Pancreas (tissue), 10 donors: Measurements from ENCODE around the gene SSH3. TPM values are rescaled to one million over a fixed set of nuclear protein-coding genes. Genes with fewer than 3 reads are reported as not detected.

Experiments used
- ATAC-seq, 4 donors: fragments of 200-7000 bp; cut with Tn5 transposase; one replicate each; pipeline versions ENCODE4 v1.8.0 to v1.9.1; 2020; ENCODE audit warnings: mild to moderate bottlenecking in 4 of 4, moderate library complexity in 4 of 4
- DNase-seq, 6 donors: peaks; one replicate each; pipeline ENCODE4 v3.0.0-alpha.2; 2020
- FAIRE-seq: peaks from 2 replicates; lab custom pipeline; 2012; peaks lifted over from hg19 to GRCh38; lab: Jason Lieb, UNC
- H3K27ac ChIP-seq, 4 donors: fragments of 200-600 bp; sonication (generic); 1 replicate in 3 of 4; 2 replicates in 1 of 4; pipeline versions ENCODE4 v1.5.0 to v1.8.0; 2020
- H3K27me3 ChIP-seq, 4 donors: fragments of 200-600 bp; one replicate each; pipeline ENCODE4 v1.8.0; 2021
- H3K36me3 ChIP-seq, 3 donors: fragments of 200-600 bp; sonication (generic) in 1 of 3; one replicate each; pipeline versions ENCODE4 v1.5.0 to v1.8.0; 2020 to 2021
- H3K4me1 ChIP-seq, 3 donors: fragments of 200-600 bp; one replicate each; pipeline ENCODE4 v1.8.0; 2021
- H3K4me3 ChIP-seq, 4 donors: fragments of 200-600 bp; sonication (generic) in 2 of 4; one replicate each; pipeline versions ENCODE4 v1.5.0 to v1.8.0; 2020 to 2021
- H3K9me3 ChIP-seq, 4 donors: fragments of 200-600 bp; one replicate each; pipeline ENCODE4 v1.8.0; 2021
- WGBS, 2 donors: extraction: QIAGEN DNeasy Blood & Tissue Kit; methylation state at CpG; one replicate each; pipeline ENCODE4 v1.1.7; 2013; 5-methylcytosine and 5-hydroxymethylcytosine counted together
- intact Hi-C, 3 donors: fragments of 100-400 bp; cut with DNase I; formaldehyde crosslinking; loops; one replicate each; pipeline versions ENCODE4 v1.11.1 to v1.14.2; 2022
- polyA plus RNA-seq, 2 donors: library from polyadenylated mRNA; stranded (reverse); fragments of 200-250 nt; gene quantifications; one replicate each; pipeline ENCODE4 v1.2.3, GENCODE V29; 2013
- total RNA-seq, 6 donors: library from RNA; stranded (reverse); fragmentation: NEBNext Ultra II Directional in 4 of 6; extraction: Animal tissue kit (Norgen Biotek cat#: 25700) in 4 of 6; gene quantifications; one replicate each; pipeline versions ENCODE4 v1.2.1 to v1.2.4, GENCODE V29; 2021 to 2023
- TF ChIP-seq, protein P1 (sequence below), 4 donors: fragments of 200-600 bp; sonication (generic) in 3 of 4; IDR thresholded peaks; one replicate each; pipeline versions ENCODE4 v1.5.0 to v1.8.0; 2021; ENCODE audit warnings: antibody characterized with exemption in 4 of 4
- donor health status: healthy with polysubstance abuse.
- donor health status: DM: no; HTN: no; CAD: no; lungs with moderate emphysema.
- donor health status: DM: no; HTN: no; CAD: no.
- donor health status: control.
- donor health status: control.
- donor health status: Bipolar disorder and iron deficiency.
- donor health status: DM: yes; HTN: yes; CAD: no.
- donor health status: DM: no; HTN: no; CAD: no.
- donor health status: DM: no; HTN: no; CAD: no.
- donor health status: DM: yes; HTN: yes; CAD: no.

SSH3 gene
- total and polyA plus RNA-seq, 8 donors, result 15.2 to 29.2 (median 23.3) TPM

DNA sequence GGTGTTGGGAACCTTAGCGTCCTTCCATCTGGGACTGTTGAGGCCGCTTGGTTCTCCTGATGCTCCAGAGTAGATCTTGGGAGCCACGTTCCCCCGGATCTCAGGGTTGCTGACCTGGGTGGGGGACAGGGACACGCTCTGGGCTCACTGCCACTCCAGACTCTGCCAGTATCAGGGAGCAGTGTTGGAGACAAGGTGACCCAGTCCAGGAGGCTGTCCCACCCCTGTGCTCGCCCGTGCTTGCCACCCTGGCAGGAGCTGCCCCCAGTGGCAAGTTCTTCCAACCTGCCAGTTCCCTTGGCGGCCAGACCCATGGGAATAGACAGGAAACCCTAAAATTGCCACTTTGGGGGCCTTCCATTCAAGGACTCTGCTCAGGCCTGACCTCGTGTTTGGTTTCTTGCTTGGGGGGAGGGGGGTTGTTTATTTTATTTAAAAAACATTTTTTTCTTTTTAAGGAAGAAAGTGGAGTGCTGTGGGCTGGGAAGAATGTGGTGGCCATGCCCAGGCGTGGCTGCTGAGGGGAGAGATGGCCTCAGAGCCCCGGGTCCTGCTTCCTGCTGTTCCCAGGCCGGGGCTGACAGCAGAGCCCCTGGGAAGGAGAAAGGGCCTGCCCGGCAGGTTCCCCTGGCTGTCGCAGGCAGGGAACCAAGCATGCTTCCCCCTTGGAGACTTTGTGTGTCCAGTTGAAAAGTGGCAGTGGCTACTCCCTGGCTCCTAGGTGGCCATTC, 29.9 kb upstream of the SSH3 start:
- WGBS, 2 donors, result 61 to 70% methylated on average over 14 of the region's 14 CpGs
- H3K27me3 ChIP-seq, result no peaks in the 10 kb centered on the region
- peak overlapping the region in 1 of 4 donors; percentile 35 for H3K27ac ChIP-seq
- DNase-seq (peak in 3 of 6 donors; percentile 3 to 55 (median 37)), ATAC-seq (no peak), FAIRE-seq (no peak)
- peaks cover 12 to 34% (median 17%) of the 10 kb centered on the region in 3 donors for H3K4me1 ChIP-seq
- no peaks in the 10 kb centered on the region for H3K9me3 ChIP-seq
- H3K36me3 ChIP-seq, result no peaks in the 10 kb centered on the region
- intact Hi-C loops, result no loop called here
- TF ChIP-seq, protein P1, sequence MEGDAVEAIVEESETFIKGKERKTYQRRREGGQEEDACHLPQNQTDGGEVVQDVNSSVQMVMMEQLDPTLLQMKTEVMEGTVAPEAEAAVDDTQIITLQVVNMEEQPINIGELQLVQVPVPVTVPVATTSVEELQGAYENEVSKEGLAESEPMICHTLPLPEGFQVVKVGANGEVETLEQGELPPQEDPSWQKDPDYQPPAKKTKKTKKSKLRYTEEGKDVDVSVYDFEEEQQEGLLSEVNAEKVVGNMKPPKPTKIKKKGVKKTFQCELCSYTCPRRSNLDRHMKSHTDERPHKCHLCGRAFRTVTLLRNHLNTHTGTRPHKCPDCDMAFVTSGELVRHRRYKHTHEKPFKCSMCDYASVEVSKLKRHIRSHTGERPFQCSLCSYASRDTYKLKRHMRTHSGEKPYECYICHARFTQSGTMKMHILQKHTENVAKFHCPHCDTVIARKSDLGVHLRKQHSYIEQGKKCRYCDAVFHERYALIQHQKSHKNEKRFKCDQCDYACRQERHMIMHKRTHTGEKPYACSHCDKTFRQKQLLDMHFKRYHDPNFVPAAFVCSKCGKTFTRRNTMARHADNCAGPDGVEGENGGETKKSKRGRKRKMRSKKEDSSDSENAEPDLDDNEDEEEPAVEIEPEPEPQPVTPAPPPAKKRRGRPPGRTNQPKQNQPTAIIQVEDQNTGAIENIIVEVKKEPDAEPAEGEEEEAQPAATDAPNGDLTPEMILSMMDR (IDR thresholded peaks at IDR 0.05), result no peak
- no peak overlapping the region for H3K4me3 ChIP-seq

DNA sequence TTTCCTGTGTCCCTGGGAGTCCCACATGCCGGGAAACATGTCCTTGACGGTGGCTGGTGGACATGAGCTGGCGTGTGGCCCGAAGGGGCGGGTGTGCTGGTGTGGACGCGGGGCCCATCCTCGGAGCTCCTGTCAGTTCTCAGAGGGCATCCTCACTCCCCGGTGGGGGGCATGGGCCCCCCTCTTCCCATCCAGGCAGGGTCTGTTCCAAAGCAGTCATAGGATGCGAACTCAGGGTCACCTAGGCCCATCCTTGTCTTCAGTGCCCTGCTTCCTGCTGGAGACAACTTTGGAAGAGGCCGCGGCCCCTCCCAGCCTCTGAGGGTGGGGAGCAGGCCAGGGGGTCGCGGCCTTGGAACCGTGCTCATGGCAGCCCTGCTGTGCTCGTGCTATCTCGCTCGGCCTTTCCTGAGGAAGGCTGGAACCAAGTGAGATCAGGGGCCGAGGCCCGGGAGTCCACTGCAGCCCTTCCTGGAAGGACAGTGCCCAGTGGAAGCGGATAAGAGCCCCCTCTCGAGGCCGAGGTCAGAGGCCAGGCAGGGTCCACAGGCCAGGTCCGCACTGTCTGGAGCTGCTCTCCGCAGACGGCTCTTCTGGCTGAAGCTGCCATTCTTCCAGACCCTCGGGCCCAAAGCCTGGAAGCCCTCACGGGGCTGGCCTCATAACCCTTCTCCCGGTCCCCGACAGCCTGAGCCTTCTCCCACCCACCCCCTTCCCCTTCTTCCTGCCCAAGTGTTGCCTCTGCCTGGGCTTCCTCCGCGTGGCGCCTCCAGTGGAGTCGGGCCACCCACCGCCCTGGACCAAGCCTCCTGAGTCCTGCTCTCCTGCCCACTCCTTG, 28.3 kb upstream of the SSH3 start:
- H3K27ac ChIP-seq, result peak overlapping the region in 2 of 4 donors; percentile 10 to 57
- no peak overlapping the region for H3K4me3 ChIP-seq

DNA sequence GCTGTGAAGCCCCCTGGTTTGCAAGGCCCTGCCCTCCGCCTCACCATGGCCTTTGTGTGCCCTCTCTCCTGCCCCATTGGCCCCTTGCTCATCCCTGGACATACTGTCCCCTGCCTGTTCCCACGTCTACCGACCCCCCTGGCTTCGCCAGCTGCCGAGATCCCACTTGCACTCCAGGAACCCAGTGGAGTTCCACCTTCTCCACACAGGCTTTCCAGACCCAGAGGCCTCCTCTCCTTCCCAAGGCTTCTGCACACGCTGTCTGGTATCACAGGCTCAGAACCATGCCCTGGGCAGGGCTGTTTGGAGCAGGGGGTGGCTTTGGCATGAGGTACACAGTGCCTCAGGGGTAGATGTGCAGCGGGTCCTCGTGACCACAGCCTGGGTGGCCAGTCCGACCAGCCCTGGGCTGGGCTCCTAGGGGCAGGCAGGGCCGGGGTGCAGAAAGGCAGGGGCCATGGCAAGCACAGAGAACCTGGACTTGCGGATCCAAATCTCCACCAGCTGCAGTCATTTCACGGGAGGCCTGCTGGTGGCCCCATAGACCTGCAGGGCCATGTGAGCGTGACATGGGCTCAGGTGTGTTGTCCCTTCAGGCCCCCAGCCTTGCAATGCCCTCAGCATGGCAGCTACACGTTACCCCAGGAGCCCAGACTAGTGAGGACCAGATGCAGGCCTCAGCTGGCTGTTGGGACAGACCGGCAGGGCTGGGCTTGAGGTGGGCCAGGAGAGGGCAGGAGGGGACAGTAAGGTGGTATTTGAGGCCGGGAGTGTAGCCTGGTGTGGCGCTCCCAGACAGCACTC, 27.5 kb upstream of the SSH3 start:
- TF ChIP-seq, protein P1 (IDR thresholded peaks at IDR 0.05), result no peak
- H3K9me3 ChIP-seq, result no peaks in the 10 kb centered on the region
- WGBS, 2 donors, result 89 to 91% methylated on average over 17 of the region's 17 CpGs
- H3K27ac ChIP-seq, result peak overlapping the region in 1 of 4 donors; percentile 76
- FAIRE-seq (no peak), ATAC-seq (no peak), DNase-seq (peak in 3 of 6 donors; percentile 21 to 54 (median 45))
- H3K4me1 ChIP-seq, result peaks cover 0 to 17% (median 0%) of the 10 kb centered on the region in 3 donors
- no peak overlapping the region for H3K4me3 ChIP-seq
- H3K27me3 ChIP-seq, result no peaks in the 10 kb centered on the region
- H3K36me3 ChIP-seq, result peaks cover 0 to 18% (median 10%) of the 10 kb centered on the region in 3 donors
- intact Hi-C loops, result no loop called here

More for the DNA sequence above, 28.3 kb upstream of the SSH3 start:
- FAIRE-seq (no peak), DNase-seq (peak in 5 of 6 donors; percentile 31 to 70 (median 51)), ATAC-seq (no peak)
- TF ChIP-seq, protein P1 (IDR thresholded peaks at IDR 0.05), result no peak
- Histone ChIP-seq H3K27me3 (no peaks in the 10 kb centered on the region), H3K9me3 (no peaks in the 10 kb centered on the region), H3K4me1 (peaks cover 0 to 18% (median 1%) of the 10 kb centered on the region in 3 donors), H3K36me3 (peaks cover 0 to 11% (median 2%) of the 10 kb centered on the region in 3 donors)
- 64 to 69% methylated on average over 34 to 35 of the region's 35 CpGs for WGBS, 2 donors
- intact Hi-C loops, result no loop called here

DNA sequence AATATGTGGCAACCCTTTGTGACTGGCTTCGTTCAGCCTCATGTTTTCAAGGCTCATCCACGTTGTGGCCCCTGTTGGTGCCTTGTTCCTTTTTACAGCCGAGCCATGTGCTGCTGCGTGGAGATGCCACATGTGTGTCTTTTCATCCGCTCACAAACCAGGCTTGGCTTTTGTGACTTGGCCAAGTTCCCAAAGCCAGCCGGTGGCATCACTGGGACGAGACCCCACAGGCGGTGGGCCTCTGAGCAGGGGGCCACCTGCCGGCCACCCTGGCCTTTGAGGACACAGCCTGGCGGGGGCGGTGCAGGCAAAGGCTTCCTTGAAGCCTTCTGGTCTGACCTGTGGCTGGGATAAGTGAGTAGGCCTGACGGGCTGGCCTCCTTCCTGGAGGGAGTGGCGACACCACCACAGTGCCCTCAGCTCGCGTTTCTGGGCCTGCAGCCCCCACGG, 26.5 kb upstream of the SSH3 start:
- intact Hi-C loops, result no loop called here
- Histone ChIP-seq H3K4me3 (peak overlapping the region in 1 of 4 donors; percentile 26), H3K27me3 (no peaks in the 10 kb centered on the region), H3K9me3 (no peaks in the 10 kb centered on the region), H3K4me1 (peaks cover 0 to 17% (median 0%) of the 10 kb centered on the region in 3 donors), H3K27ac (peak overlapping the region in 3 of 4 donors; percentile 49 to 76 (median 59)), H3K36me3 (peaks cover 0 to 27% (median 18%) of the 10 kb centered on the region in 3 donors)
- ATAC-seq (peak in 2 of 4 donors; percentile 33 to 50), FAIRE-seq (no peak), DNase-seq (peak in 3 of 6 donors; percentile 34 to 60 (median 50))
- 74 to 78% methylated on average over 11 to 16 of the region's 16 CpGs for WGBS, 2 donors
- TF ChIP-seq, protein P1 (IDR thresholded peaks at IDR 0.05), result no peak
